OCI-LY3 (cell line): ENCODE data around the gene TMCC2.

Experiments
- CTCF ChIP-seq: fragments of 200-600, 300-600 bp; sonication (generic); IDR thresholded peaks from 2 replicates; pipeline ENCODE4 v1.5.1; 2014; ENCODE audit warnings: antibody characterized with exemption, low read length, low read depth
- EZH2phosphoT487 ChIP-seq: fragments of 200-600 bp; shearing (Covaris generic); IDR thresholded peaks from 2 replicates; pipeline ENCODE4 v1.6.1; 2018; ENCODE audit warnings: antibody characterized with exemption, mixed run types, low read depth

DNA sequence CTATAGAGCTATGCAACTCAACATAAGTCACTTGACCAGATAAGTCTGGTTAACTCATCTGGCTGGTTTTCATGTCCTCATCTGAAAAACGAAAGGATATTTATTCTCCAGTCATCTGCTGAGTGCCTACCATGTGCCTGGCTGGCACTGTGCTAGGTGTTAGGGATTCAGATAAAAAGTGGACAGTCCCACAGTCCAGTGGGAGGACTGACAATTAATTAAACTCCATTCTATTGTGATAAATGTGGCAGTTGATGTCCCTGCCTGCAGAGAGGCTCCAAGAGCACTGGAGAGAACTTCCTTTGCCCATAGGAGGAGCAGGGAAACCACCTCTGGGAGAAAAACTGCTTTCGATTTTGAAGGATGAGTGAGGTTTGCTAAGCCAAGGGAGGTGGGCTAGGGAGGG is 88.4 kb downstream of the TMCC2 start:
- no peak for TF ChIP-seq CTCF
- no peak for TF ChIP-seq EZH2phosphoT487
